HG02571 (cell line): ENCODE measurements around the gene COBL.

ENCODE experiments used
- ATAC-seq: cut with Tn5 transposase; IDR thresholded peaks from one replicate; pipeline ENCODE4 v1.9.1; 2021; ENCODE audit warnings: mild to moderate bottlenecking, moderate library complexity; ENCODE audit not compliant: unreplicated experiment

Gene COBL

GRCh38 chr7:51328351-51328801, 11.8 kb upstream of the COBL start:
- ATAC-seq = no peak

- no peak for ATAC-seq
These were observed 10.7 kb upstream of the COBL start for GRCh38 chr7:51327287-51327717.

GRCh38 chr7:51326656-51327286, 10.2 kb upstream of the COBL start:
- ATAC-seq = no peak

- no peak for ATAC-seq
These were observed 9.3 kb upstream of the COBL start for GRCh38 chr7:51325908-51326307.

- no peak for ATAC-seq
These were observed 8.7 kb upstream of the COBL start for GRCh38 chr7:51325261-51325676.

GRCh38 chr7:51324206-51324898, 7.7 kb upstream of the COBL start:
- ATAC-seq = no peak

GRCh38 chr7:51321961-51322515, 5.4 kb upstream of the COBL start:
- no peak for ATAC-seq

GRCh38 chr7:51318886-51319579, 2.4 kb upstream of the COBL start:
- no peak for ATAC-seq

- ATAC-seq = no peak
These were observed 1.4 kb upstream of the COBL start for GRCh38 chr7:51318001-51318400.

- ATAC-seq = no peak
These were observed 937 bp upstream of the COBL start for GRCh38 chr7:51317582-51317910.

- no peak for ATAC-seq
These were observed 345 bp downstream of the COBL start for GRCh38 chr7:51316262-51316665.

- ATAC-seq = no peak
These were observed 982 bp downstream of the COBL start for GRCh38 chr7:51315393-51316261.

- ATAC-seq = no peak
These were observed 1.9 kb downstream of the COBL start for GRCh38 chr7:51314726-51315125.

GRCh38 chr7:51313738-51314425, 2.7 kb downstream of the COBL start:
- ATAC-seq = no peak

GRCh38 chr7:51312951-51313737, 3.5 kb downstream of the COBL start:
- ATAC-seq = no peak

- ATAC-seq = no peak
These were observed 5.4 kb downstream of the COBL start for GRCh38 chr7:51311166-51311565.

GRCh38 chr7:51310131-51310583, 6.5 kb downstream of the COBL start:
- ATAC-seq = no peak

GRCh38 chr7:51309361-51310130, 7.1 kb downstream of the COBL start:
- ATAC-seq = no peak

GRCh38 chr7:51308696-51309095, 7.9 kb downstream of the COBL start:
- no peak for ATAC-seq
